Measurements from ENCODE around the gene TNS1.

Gene TNS1

GRCh38 chr2:217807025-217807424, 195.8 kb downstream of the TNS1 start:
- Histone ChIP-seq H3K4me3 (ENCODE audit: severe bottlenecking) (no peak overlapping the region), H3K27ac (ENCODE audit: poor library complexity, severe bottlenecking) (no peak overlapping the region), H3K9me3 (ENCODE audit: severe bottlenecking) (no peaks in the 10 kb centered on the region), H3K27me3 (ENCODE audit: insufficient read depth, poor library complexity, severe bottlenecking) (no peaks in the 10 kb centered on the region), H3K4me1 (ENCODE audit: insufficient read depth, poor library complexity, severe bottlenecking) (no peaks in the 10 kb centered on the region), H3K36me3 (ENCODE audit: low read depth) (peaks cover 5% of the 10 kb centered on the region; the same call in 1 of the 2 replicates)
- ATAC-seq (ENCODE audit: low read depth) (no peak), DNase-seq (ENCODE audit: low spot score) (no peak)
- no peak for TF ChIP-seq CTCF (IDR thresholded peaks at IDR 0.05; ENCODE audit: poor library complexity, severe bottlenecking)

GRCh38 chr2:217806482-217806765, 196.4 kb downstream of the TNS1 start:
- H3K9me3 ChIP-seq (ENCODE audit: severe bottlenecking), result no peaks in the 10 kb centered on the region
- TF ChIP-seq CTCF (IDR thresholded peaks at IDR 0.05; ENCODE audit: poor library complexity, severe bottlenecking), result no peak
- H3K27ac ChIP-seq (ENCODE audit: poor library complexity, severe bottlenecking), result no peak overlapping the region
- H3K36me3 ChIP-seq (ENCODE audit: low read depth), result peaks cover 5% of the 10 kb centered on the region; the same call in 1 of the 2 replicates
- H3K27me3 ChIP-seq (ENCODE audit: insufficient read depth, poor library complexity, severe bottlenecking), result no peaks in the 10 kb centered on the region
- H3K4me3 ChIP-seq (ENCODE audit: severe bottlenecking), result no peak overlapping the region
- ATAC-seq (ENCODE audit: low read depth) (no peak), DNase-seq (ENCODE audit: low spot score) (no peak)
- no peaks in the 10 kb centered on the region for H3K4me1 ChIP-seq (ENCODE audit: insufficient read depth, poor library complexity, severe bottlenecking)

GRCh38 chr2:217805668-217806481, 196.9 kb downstream of the TNS1 start:
- no peak for ATAC-seq (ENCODE audit: low read depth)
- Histone ChIP-seq H3K27ac (ENCODE audit: poor library complexity, severe bottlenecking) (no peak overlapping the region), H3K9me3 (ENCODE audit: severe bottlenecking) (no peaks in the 10 kb centered on the region), H3K4me1 (ENCODE audit: insufficient read depth, poor library complexity, severe bottlenecking) (no peaks in the 10 kb centered on the region), H3K27me3 (ENCODE audit: insufficient read depth, poor library complexity, severe bottlenecking) (no peaks in the 10 kb centered on the region), H3K4me3 (ENCODE audit: severe bottlenecking) (no peak overlapping the region), H3K36me3 (ENCODE audit: low read depth) (no peaks in the 10 kb centered on the region)
- TF ChIP-seq CTCF (IDR thresholded peaks at IDR 0.05; ENCODE audit: poor library complexity, severe bottlenecking), result no peak
- DNase-seq (ENCODE audit: low spot score), result peak; percentile 23

- Histone ChIP-seq H3K9me3 (ENCODE audit: severe bottlenecking) (no peaks in the 10 kb centered on the region), H3K27ac (ENCODE audit: poor library complexity, severe bottlenecking) (no peak overlapping the region), H3K36me3 (ENCODE audit: low read depth) (no peaks in the 10 kb centered on the region), H3K4me3 (ENCODE audit: severe bottlenecking) (no peak overlapping the region), H3K4me1 (ENCODE audit: insufficient read depth, poor library complexity, severe bottlenecking) (no peaks in the 10 kb centered on the region), H3K27me3 (ENCODE audit: insufficient read depth, poor library complexity, severe bottlenecking) (no peaks in the 10 kb centered on the region)
- DNase-seq (ENCODE audit: low spot score) (peak; percentile 23), ATAC-seq (ENCODE audit: low read depth) (peak; percentile 61)
- TF ChIP-seq CTCF (IDR thresholded peaks at IDR 0.05; ENCODE audit: poor library complexity, severe bottlenecking), result no peak
These were observed 197.8 kb downstream of the TNS1 start for GRCh38 chr2:217804791-217805667.

All from RWPE2 (cell line).